Measurements from ENCODE around the gene RASL10A. TPM values are rescaled to one million over a fixed set of nuclear protein-coding genes. Genes with fewer than 3 reads are reported as not detected.

Gene RASL10A
- total RNA-seq, 1 donor = 0.21 TPM

DNA sequence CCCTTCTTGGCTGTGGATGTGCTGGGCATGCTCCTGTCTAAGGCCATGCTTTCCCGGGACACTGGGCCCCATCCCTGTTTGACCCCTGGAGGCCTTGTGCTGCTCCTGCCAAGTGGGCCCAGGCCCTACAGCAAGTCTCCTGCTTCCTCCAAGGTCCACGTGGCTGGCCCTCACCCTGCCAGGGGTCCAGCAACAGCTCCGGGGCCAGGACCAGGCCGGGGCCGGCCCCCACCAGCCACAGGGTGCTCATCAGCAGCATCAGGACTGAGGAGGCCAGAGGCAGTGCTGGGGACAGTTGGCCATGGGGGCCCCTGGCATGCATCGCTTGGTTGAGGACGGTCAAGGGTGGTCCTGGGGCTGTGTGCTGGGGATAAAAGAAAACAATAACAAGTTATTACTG is 50.2 kb downstream of the RASL10A start:
- Histone ChIP-seq H3K4me3 (ENCODE audit: low read length) (no peak overlapping the region), H3K4me1 (ENCODE audit: insufficient read depth, low read length) (peaks cover 28% of the 10 kb centered on the region), H3K27me3 (ENCODE audit: insufficient read depth, low read length) (no peaks in the 10 kb centered on the region)

DNA sequence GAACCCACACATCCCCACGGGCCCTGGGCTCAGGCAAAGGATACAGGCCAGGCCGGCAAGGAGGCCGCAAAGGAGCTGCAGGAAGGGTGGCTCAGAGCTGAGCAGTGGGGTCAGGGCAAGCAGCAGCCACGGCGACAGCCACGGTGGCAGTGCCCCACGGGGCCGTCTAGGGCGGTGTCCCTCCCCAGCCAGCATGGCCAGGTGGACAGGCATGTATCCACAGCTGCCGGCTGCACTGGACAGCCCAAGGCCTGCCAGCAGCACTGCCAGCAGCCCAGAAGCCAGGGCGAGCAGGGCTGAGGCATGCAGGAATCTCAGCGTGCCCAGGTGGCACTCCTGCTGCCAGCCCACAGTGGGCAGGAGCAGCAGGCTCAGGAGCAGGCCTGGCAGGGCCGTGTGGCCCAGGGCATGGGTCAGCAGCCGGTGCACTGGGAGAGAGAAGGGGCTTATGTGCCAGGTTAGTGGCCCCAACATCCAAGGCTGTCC is 51.7 kb downstream of the RASL10A start:
- no peaks in the 10 kb centered on the region for H3K9me3 ChIP-seq (ENCODE audit: low read depth, low read length)
- H3K4me3 ChIP-seq (ENCODE audit: low read length) = no peak overlapping the region
- no peaks in the 10 kb centered on the region for H3K27me3 ChIP-seq (ENCODE audit: insufficient read depth, low read length)
- peaks cover 13% of the 10 kb centered on the region for H3K4me1 ChIP-seq (ENCODE audit: insufficient read depth, low read length)

More for the DNA sequence above, 50.2 kb downstream of the RASL10A start:
- H3K9me3 ChIP-seq (ENCODE audit: low read depth, low read length) = no peaks in the 10 kb centered on the region

Other genes starting within 250 kb of the RASL10A start
- 0.42 TPM for gene KREMEN1, start 242.7 kb downstream of the RASL10A start, total RNA-seq
- gene EMID1, start 109.8 kb downstream of the RASL10A start, total RNA-seq = 0.21 TPM
- 8.1 TPM for gene RHBDD3, start 47.7 kb downstream of the RASL10A start, total RNA-seq
- gene EWSR1, start 47.4 kb downstream of the RASL10A start, total RNA-seq = 204 TPM
- gene GAS2L1, start 9.0 kb downstream of the RASL10A start, total RNA-seq = 7.9 TPM
- 40.5 TPM for gene AP1B1, start 72.9 kb upstream of the RASL10A start, total RNA-seq
- not detected for gene RFPL1, start 122.9 kb upstream of the RASL10A start, total RNA-seq
- gene NEFH, start 164.5 kb upstream of the RASL10A start, total RNA-seq = 0.10 TPM
- 27.9 TPM for gene THOC5, start 238.1 kb upstream of the RASL10A start, total RNA-seq

All from mononuclear cell (primary cell).